Glomerular visceral epithelial cell (primary cell): ENCODE data around the gene NOX3.
"Not testable (repeated sequence)": the region's sequence is repeated elsewhere in the genome, so short reads cannot be mapped to it uniquely, and the experiment has no call there.

Experiments
- DNase-seq: peaks from one replicate; pipeline ENCODE4 v3.0.0-alpha.2; 2016; ENCODE audit errors: extremely low spot score

The NOX3 gene

GRCh38 chr6:155455766-155456165 lies at the start of gene NOX3:
TSS of gene NOX3 (minus strand) at chr6:155455839. CDS start at chr6:155455800, 39 bp downstream.
- no peak for DNase-seq

GRCh38 chr6:155504848-155505607 lies 49.4 kb upstream of the NOX3 start:
- DNase-seq = no peak

GRCh38 chr6:155502393-155502792 lies 46.8 kb upstream of the NOX3 start:
- DNase-seq = no peak

GRCh38 chr6:155499574-155499973 lies 43.9 kb upstream of the NOX3 start:
- DNase-seq = no peak

GRCh38 chr6:155498370-155498769 lies 42.7 kb upstream of the NOX3 start:
- DNase-seq = peak; percentile 40

- peak; percentile 33 for DNase-seq
Observed at GRCh38 chr6:155497273-155497672, 41.6 kb upstream of the NOX3 start.

- DNase-seq = no peak
Observed at GRCh38 chr6:155495011-155495768, 39.6 kb upstream of the NOX3 start.

- DNase-seq = peak; percentile 97
Observed at GRCh38 chr6:155493694-155494143, 38.1 kb upstream of the NOX3 start.

- DNase-seq = no peak
Observed at GRCh38 chr6:155493026-155493693, 37.5 kb upstream of the NOX3 start.

- DNase-seq = no peak
Observed at GRCh38 chr6:155492061-155492735, 36.6 kb upstream of the NOX3 start.

- no peak for DNase-seq
Observed at GRCh38 chr6:155491421-155491820, 35.8 kb upstream of the NOX3 start.

- not testable (repeated sequence) for DNase-seq
Observed at GRCh38 chr6:155488197-155488596, 32.6 kb upstream of the NOX3 start.

GRCh38 chr6:155487371-155488130 lies 31.9 kb upstream of the NOX3 start:
- no peak for DNase-seq

GRCh38 chr6:155486721-155487294 lies 31.2 kb upstream of the NOX3 start:
- no peak for DNase-seq

GRCh38 chr6:155485756-155486155 lies 30.1 kb upstream of the NOX3 start:
- DNase-seq = no peak

GRCh38 chr6:155483858-155484257 lies 28.2 kb upstream of the NOX3 start:
- no peak for DNase-seq

GRCh38 chr6:155481215-155481614 lies 25.6 kb upstream of the NOX3 start:
- DNase-seq = no peak

- no peak for DNase-seq
Observed at GRCh38 chr6:155473741-155474140, 18.1 kb upstream of the NOX3 start.

GRCh38 chr6:155472886-155473285 lies 17.2 kb upstream of the NOX3 start:
- DNase-seq = no peak

- not testable (repeated sequence) for DNase-seq
Observed at GRCh38 chr6:155470979-155471616, 15.5 kb upstream of the NOX3 start.
